Motor neuron (in vitro differentiated cells): ENCODE results near the gene LHX2. TPM values are rescaled to one million over a fixed set of nuclear protein-coding genes. Genes with fewer than 3 reads are reported as not detected.
A peak's percentile ranks its signal among the peaks of the same experiment; 100 is the strongest.

Experiments
- ATAC-seq, 8 experiments: fragments of 200-7000 bp; cut with Tn5 transposase; replicated peaks in 6 of 8; 2 replicates each; pipeline ENCODE4 v1.8.0; 2021; ENCODE audit warnings: mild to moderate bottlenecking in 8 of 8, moderate library complexity in 8 of 8
- H3K27ac ChIP-seq, 2 donors: fragments of 250-450 bp; sonication (Bioruptor Pico); 2 replicates each; pipeline ENCODE4 v1.9.0; 2021; ENCODE audit warnings: antibody characterized with exemption in 2 of 2, mild to moderate bottlenecking in 2 of 2, moderate library complexity in 1 of 2
- H3K4me1 ChIP-seq, 2 donors: fragments of 250-450 bp; sonication (Bioruptor Pico); replicated peaks in 1 of 2; 2 replicates each; pipeline ENCODE4 v1.6.1; 2021; ENCODE audit warnings: antibody characterized with exemption in 2 of 2, mild to moderate bottlenecking in 2 of 2, moderate library complexity in 1 of 2
- H3K4me3 ChIP-seq, 5 donors: fragments of 250-450 bp; sonication (Bioruptor Pico); 2 replicates each; pipeline ENCODE4 v1.9.0; 2021; ENCODE audit warnings: antibody characterized with exemption in 5 of 5, mild to moderate bottlenecking in 5 of 5, moderate library complexity in 4 of 5
- WGBS, 10 experiments: fragments of 450-650 bp; shearing (Covaris generic); methylation state at CpG; one replicate each; pipeline ENCODE4 v1.0.0; 2022; 5-methylcytosine and 5-hydroxymethylcytosine counted together
- in situ Hi-C, 9 experiments: fragments of 400-800 bp; cut with MboI; loops; one replicate each; pipeline ENCODE4 v1.15.0; 2021; ENCODE audit warnings: low sequenced_read_pairs in 9 of 9, low pct_unique_long_range_greater_than_20kb in 2 of 9; ENCODE audit not compliant: unreplicated experiment in 9 of 9
- total RNA-seq, 8 experiments: library from RNA; unstranded; fragments of 300-600 nt; gene quantifications; 2 replicates each; pipeline versions ENCODE4 v1.2.3 to v1.2.4, GENCODE V29; 2022

LHX2 gene
- total RNA-seq, 8 experiments from 2014 or later = 0.31 to 3.6 (median 1.6) TPM; not detected in 1

DNA sequence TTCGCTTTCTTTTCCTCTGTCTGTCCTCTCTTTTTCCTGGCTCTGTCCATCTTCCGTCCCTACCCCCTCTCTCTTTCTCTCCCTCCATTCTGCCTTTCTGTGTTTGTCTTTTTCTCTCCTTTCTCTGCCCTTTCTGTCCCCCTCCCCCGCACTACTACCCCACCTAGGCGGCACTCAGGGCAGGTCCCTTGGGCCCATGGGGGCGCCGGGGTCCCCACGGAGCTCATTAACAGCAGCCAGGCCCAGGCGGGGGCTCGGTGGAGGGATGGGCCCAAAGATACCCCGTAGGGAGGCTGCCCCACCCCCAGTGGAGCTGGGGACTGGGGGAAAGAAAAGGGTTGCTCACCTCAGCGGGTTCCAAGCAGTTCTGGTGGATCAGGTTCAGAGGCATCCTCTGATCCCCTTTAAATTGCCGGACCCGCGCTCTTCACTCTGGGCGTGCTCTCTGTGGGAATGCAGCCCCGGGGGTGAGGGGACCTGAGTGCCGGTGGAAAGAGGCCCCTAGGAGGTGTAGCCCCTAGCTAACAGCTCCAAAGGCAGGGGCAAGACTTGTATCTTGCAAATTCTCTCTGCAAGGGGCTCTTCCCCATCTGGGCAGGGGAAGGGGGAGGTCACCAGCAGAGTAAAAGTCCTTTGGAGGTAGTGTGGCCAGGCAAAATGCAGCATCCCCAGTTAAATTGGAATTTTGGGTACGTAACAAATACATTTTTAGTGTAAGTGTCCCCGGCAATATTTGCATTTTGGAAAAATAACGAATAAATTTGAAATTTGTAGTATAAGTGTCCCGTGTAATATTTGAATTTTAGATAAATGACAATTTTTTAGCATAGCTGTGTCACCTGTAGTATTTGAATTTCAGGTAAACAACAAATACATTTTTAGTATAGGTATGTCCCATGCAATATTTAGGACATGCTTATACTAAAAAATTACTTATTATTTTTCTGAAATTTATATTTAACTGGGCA is 7.4 kb downstream of the LHX2 start:
- ATAC-seq = peak in 1 of 8 experiments; percentile 17
- Histone ChIP-seq H3K27ac (no peak overlapping the region), H3K4me1 (peaks cover 0 to 12% of the 10 kb centered on the region in 2 donors), H3K4me3 (no peak overlapping the region)
- in situ Hi-C loops = no loop called here
- 0 to 75% (median 21%) methylated on average over 3 to 13 of the region's 21 CpGs for WGBS, 10 experiments

DNA sequence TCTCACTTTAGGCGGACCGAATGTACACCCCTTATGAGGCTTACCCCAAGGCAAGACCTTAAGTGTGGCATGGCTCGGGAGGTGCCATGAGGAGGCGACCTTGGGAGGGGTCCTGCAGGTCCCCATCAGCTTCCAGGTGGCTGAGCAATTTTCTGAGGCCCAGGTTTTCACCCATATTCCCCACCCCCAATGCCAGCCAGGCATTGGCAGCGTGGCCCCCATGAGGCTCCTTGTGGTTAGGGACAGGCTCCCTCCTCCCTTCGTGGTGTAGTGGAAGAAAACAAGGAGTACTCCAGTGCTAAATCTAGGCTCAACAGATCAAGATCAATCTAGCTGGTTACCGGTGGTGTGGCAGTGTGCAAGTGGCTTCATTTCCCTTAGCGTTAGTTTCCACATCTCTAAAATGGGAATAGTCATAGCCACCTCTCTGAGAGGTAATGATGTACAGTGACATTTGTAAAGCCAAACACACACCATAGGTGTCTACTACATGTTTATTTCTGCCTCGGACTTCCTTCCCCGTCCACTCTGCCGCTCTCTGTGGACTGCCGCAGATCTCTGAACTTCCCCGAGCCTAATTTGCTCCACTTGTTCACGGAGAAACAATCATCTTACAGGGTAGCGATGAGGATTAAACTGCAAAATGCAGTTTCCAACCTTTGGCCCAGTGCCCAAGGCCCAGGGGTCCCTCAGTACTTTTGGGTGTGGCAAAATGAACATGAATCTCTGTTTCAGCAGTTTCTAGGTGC is 8.4 kb downstream of the LHX2 start:
- in situ Hi-C loops = no loop called here
- 0 to 87% (median 30%) methylated on average over 2 to 11 of the region's 15 CpGs; no CpG with 5 or more reads in 2 of the 10 experiments for WGBS, 10 experiments
- H3K4me3 ChIP-seq = no peak overlapping the region
- H3K4me1 ChIP-seq = peaks cover 0 to 12% of the 10 kb centered on the region in 2 donors
- no peak for ATAC-seq
- H3K27ac ChIP-seq = no peak overlapping the region

DNA sequence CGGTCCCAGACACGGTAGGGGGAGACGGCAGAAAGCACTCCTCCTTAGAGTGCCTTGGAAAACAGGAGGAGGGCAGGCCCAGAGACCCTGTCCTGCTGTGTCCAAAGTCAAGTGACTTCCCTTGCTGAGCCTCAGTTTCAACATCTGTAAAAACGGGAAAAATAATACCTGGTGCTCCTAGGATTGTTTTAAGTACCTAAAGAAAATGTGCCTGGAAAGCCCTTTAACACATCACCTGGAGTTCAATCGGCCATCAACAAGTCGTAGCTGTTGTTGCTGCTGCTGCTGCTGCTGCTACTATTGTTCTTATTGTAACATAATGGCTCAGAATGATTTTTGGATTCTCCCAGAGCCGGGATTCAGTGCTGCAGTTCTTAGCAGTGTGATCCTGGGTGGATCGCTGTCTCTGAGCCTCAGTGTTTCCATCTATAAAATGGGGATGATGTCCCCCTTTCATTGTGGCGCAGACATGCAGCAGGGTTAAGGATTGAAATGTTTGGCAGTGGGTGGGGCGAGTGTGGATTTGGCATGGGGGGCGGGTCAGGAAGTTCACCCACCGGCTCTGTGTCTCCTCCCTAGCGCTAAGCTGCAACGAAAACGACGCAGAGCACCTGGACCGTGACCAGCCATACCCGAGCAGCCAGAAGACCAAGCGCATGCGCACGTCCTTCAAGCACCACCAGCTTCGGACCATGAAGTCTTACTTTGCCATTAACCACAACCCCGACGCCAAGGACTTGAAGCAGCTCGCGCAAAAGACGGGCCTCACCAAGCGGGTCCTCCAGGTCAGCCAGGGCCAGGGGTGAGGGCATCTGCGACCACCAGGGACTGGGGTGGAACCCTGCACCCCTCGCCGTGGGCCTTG is 9.2 kb downstream of the LHX2 start:
- ATAC-seq = no peak
- in situ Hi-C loops = no loop called here
- no peak overlapping the region for H3K4me3 ChIP-seq
- peaks cover 0 to 12% of the 10 kb centered on the region in 2 donors for H3K4me1 ChIP-seq
- H3K27ac ChIP-seq = no peak overlapping the region
- WGBS, 10 experiments = 7 to 94% (median 43%) methylated on average over 2 to 18 of the region's 31 CpGs

DNA sequence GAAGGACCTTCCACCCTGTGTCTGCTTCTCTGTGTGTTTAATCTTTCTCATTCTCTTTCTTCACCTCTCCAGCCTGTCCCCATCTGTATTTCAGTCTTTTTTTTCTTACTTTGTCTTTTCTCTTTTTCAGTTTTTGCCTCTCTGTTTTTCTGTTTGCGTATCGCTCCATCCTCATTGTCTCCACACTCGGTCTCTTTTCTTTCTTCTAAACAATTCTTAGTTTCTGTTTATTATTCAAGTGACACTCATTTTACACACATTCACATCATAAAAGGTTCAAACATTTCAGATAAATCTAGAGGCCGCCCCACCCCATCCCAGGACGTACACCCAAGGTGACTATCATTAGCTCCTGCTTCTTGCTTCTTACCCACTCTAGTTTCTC is 9.8 kb downstream of the LHX2 start:
- WGBS, 10 experiments = 24 to 98% (median 70%) methylated on average over 3 to 5 of the region's 5 CpGs; no CpG with 5 or more reads in 2 of the 10 experiments
- H3K27ac ChIP-seq = no peak overlapping the region

DNA sequence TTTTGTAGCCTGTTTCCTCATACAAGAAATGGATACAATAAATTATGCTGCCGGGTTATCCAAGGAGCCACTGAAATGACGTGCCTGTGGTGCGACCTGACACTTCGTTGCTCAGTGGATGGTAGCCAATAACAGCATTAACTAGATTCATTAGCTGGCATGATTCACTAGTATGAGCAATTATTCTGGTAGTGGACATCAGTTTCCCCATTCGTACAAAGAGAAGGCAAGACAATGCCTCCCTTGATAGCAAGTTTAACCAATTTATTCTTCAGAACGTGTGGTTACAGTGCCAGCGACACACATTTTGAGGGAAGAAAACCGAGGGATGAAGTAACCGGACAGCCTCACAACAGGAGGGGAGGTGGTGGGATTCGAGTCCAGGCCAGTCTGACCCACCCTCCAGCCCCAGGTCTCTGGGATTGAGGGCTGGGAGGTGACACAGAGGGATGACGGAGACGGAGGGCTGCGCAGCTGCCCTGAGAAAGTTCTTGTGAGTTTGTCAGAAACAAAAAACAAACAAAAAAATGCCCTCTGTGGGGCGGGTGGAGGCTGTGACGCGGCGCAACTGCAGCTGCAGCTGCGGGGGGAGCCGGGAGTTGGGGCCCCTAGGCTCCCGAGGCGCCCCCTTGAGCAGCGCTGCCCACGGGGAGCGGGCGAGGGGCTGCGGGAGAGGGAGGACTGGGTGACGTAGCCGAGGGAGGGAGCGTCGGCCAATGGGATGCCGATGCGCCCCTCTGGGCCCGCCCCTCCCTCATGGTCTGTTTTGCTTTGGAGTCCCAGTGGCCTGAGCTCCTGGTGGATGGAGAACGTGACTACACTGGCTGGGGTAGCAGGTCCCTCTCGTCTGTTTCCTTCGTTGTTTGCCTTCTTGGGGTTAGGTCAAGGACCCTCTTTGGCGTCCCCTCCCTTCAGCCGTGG is 10.9 kb downstream of the LHX2 start:
- H3K4me3 ChIP-seq = no peak overlapping the region
- H3K27ac ChIP-seq = no peak overlapping the region
- in situ Hi-C loops = no loop called here
- ATAC-seq = peak in 7 of 8 experiments; percentile 25 to 94 (median 43)
- WGBS, 10 experiments = 10 to 94% (median 30%) methylated on average over 1 to 12 of the region's 38 CpGs; no CpG with 5 or more reads in 1 of the 10 experiments
- H3K4me1 ChIP-seq = peaks cover 0 to 12% of the 10 kb centered on the region in 2 donors

More for the DNA sequence above, 9.8 kb downstream of the LHX2 start:
- ATAC-seq = no peak
- peaks cover 0 to 12% of the 10 kb centered on the region in 2 donors for H3K4me1 ChIP-seq
- in situ Hi-C loops = no loop called here
- no peak overlapping the region for H3K4me3 ChIP-seq

DNA sequence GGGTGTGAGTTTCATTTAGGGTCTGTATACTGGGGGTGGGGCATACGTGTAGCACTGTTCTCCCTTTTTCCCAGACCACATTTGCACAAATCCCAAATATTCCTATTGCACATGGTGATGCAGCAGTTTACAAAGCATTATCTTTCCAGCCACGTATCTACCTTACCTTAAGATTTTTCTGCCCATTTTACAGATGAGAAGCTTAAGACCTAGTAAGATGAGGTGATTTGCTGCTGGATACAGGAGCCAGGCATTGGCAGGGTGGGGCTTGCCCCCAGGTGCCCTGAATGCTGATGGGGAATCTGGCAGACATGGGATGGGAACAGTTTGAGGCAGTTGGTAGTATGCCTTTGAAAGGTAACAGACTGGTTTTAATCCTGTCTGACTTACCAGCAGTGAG is 12.5 kb downstream of the LHX2 start:
- H3K4me3 ChIP-seq = no peak overlapping the region
- H3K4me1 ChIP-seq = no peaks in the 10 kb centered on the region
- no peak for ATAC-seq
- WGBS, 10 experiments = 20 to 83% (median 53%) methylated on average over 1 to 2 of the region's 2 CpGs; no CpG with 5 or more reads in 3 of the 10 experiments
- in situ Hi-C loops = no loop called here
- no peak overlapping the region for H3K27ac ChIP-seq

DNA sequence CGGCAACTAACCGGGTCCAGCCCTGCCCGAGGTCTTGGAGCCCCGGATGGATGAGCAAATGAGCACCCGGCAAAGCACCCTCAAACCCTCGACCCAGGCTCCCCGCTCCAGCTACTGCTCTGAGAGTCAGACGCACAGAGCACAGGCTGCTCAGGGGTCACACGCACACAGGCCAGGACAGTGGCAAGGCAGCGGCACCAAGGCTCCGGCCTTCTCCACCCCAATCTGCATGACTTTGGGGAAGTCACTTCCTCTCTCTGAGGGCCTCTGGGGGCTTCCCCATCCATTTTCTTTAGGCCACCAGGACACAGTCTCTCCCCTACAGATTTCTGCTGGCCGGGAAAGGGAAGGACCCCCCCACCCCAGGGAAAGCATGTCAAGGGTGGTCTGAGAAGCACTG is 18.0 kb downstream of the LHX2 start:
- no peak for ATAC-seq
- WGBS, 10 experiments = 40 to 90% (median 76%) methylated on average over 1 to 3 of the region's 12 CpGs; no CpG with 5 or more reads in 4 of the 10 experiments
- H3K27ac ChIP-seq = no peak overlapping the region
- no peak overlapping the region for H3K4me3 ChIP-seq
- in situ Hi-C loops = loop anchor here in 3 of 9 experiments (25.0 kb wide), 5 partner anchors 108 to 642 kb away; no protein-coding TSS in a partner anchor
- H3K4me1 ChIP-seq = no peaks in the 10 kb centered on the region

DNA sequence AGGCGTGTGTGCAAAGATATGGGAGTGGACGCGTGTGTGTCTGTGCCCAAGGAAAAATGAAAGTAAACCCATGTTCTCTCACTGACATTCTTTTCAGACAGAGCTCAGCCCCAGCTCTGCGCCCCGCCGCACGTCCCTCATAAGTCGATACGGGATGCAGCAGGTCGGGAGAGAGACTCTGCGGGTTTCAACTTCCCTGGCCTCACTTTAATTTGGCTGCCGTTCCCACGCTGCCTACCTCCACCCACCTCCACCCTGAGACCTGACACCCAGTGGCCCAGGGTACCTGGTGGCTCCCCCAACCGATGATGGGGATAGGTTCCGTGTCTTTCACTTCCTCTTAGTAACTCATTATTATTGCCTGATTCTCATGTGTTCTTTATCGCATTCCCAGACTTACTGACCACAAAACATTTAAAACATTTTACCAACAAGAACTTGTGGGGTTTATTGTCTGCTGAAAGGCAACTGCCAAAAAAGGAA is 19.4 kb downstream of the LHX2 start:
- no peak overlapping the region for H3K27ac ChIP-seq
- WGBS, 10 experiments = 0 to 100% (median 88%) methylated on average over 1 to 12 of the region's 16 CpGs; no CpG with 5 or more reads in 3 of the 10 experiments
- H3K4me1 ChIP-seq = no peaks in the 10 kb centered on the region
- peak in 2 of 8 experiments; percentile 43 to 69 for ATAC-seq
- no peak overlapping the region for H3K4me3 ChIP-seq
- in situ Hi-C loops = loop anchor here in 3 of 9 experiments (25.0 kb wide), 5 partner anchors 106 to 644 kb away; no protein-coding TSS in a partner anchor

DNA sequence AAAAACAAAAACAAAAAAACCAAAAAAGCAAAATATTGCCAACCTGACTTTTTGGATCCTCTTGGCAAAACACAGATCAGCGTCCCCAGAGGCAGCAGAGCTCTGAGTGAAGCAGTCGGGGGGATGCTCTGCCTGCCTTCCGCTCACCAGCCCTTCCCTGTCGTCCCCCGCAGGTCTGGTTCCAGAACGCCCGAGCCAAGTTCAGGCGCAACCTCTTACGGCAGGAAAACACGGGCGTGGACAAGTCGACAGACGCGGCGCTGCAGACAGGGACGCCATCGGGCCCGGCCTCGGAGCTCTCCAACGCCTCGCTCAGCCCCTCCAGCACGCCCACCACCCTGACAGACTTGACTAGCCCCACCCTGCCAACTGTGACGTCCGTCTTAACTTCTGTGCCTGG is 20.7 kb downstream of the LHX2 start:
- H3K27ac ChIP-seq = no peak overlapping the region
- 0 to 65% (median 45%) methylated on average over 1 to 13 of the region's 24 CpGs; no CpG with 5 or more reads in 2 of the 10 experiments for WGBS, 10 experiments
- no peak for ATAC-seq
- in situ Hi-C loops = loop anchor here in 3 of 9 experiments (25.0 kb wide), 5 partner anchors 105 to 645 kb away; no protein-coding TSS in a partner anchor
- no peaks in the 10 kb centered on the region for H3K4me1 ChIP-seq
- H3K4me3 ChIP-seq = no peak overlapping the region

DNA sequence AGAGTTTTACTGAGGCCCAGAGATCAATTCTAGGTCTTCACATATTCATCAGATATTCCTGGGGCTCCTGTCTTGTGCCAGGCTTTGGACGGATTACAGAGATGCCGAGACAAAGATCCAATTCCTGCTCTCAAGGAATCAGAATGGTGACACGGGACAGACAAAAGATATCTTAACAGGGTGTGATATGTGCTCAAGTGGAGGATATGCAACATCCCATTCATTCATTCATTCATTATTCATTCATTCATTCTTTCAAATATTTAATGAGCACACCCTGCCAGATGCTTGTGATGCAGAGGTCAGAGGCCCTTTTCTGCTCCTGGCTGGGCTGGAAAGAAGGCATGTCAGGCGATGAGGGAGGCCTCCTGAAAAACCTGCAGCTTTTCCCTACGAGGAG is 21.8 kb downstream of the LHX2 start:
- Histone ChIP-seq H3K27ac (no peak overlapping the region), H3K4me1 (no peaks in the 10 kb centered on the region), H3K4me3 (no peak overlapping the region)
- ATAC-seq = no peak
- in situ Hi-C loops = loop anchor here in 3 of 9 experiments (25.0 kb wide), 5 partner anchors 104 to 646 kb away; no protein-coding TSS in a partner anchor
- 50 to 93% (median 81%) methylated on average over 2 to 5 of the region's 5 CpGs; no CpG with 5 or more reads in 2 of the 10 experiments for WGBS, 10 experiments

DNA sequence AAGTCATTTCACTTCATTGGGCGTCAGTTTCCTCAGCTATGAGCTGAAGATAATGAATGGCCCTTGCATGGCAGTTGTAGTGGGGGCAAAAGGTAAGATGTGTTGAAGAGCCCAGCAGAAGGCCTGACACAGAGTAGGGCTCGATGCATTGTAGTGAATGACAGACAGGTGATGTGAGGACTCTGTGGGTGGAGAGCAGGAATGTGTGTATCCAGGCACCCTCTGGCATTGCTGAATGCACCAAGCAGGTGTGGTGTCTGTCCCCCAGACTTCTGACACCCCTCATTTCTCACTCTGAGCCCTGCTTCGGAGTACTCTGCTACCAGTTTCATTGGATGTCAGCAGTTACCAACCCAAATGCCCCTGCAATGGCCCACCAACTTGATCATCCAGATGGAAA is 22.4 kb downstream of the LHX2 start:
- Histone ChIP-seq H3K27ac (no peak overlapping the region), H3K4me1 (no peaks in the 10 kb centered on the region), H3K4me3 (no peak overlapping the region)
- no peak for ATAC-seq
- in situ Hi-C loops = loop anchor here in 3 of 9 experiments (25.0 kb wide), 5 partner anchors 103 to 647 kb away; no protein-coding TSS in a partner anchor
- WGBS, 10 experiments = 60 to 100% (median 92%) methylated on average over 1 to 3 of the region's 3 CpGs; no CpG with 5 or more reads in 5 of the 10 experiments
